PC-9 (cell line): ENCODE data around the gene MGAT5.

Experiments
- CTCF ChIP-seq: fragments of 200-600 bp; sonication (generic); conservative IDR thresholded peaks from 2 replicates; pipeline ENCODE4 v1.6.1; 2017; ENCODE audit warnings: mixed run types, antibody characterized with exemption, mild to moderate bottlenecking, moderate library complexity
- EZH2 ChIP-seq: fragments of 200-600 bp; sonication (generic); IDR thresholded peaks from 2 replicates; pipeline ENCODE4 v1.8.0; 2017; ENCODE audit warnings: antibody characterized with exemption, low read depth

- TF ChIP-seq CTCF (no peak), EZH2 (no peak)
Measured at GRCh38 chr2:134482766-134483340, 229.0 kb downstream of the MGAT5 start.
